Activated T-helper 1 cell treated with Interleukin-2 at 50 U/mL for 16 hours (primary cell): ENCODE results near the gene CSRNP3.
"Not testable (repeated sequence)": the region's sequence is repeated elsewhere in the genome, so short reads cannot be mapped to it uniquely, and the experiment has no call there.

ENCODE experiments used
- DNase-seq: peaks from one replicate; pipeline ENCODE4 v3.0.0-alpha.2; 2020; ENCODE audit warnings: low read depth

CSRNP3 gene

DNA sequence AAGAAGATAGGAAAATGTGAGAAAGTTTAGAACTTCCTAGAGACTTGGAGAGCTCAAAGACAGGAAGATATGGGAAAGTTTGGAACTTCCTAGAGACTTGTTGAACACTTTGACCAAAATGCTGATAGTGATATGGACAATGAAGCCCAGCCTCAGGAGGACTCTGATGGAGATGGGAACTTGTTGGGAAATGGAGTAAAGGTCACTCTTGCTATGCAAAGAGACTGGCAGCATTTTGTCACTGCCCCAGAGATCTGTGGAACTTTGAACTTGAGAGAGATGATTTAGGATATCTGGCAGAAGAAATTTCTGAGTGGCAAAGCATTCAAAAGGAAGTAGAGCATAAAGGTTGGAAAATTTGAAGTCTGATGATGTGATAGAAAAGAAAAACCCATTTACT is 121.5 kb downstream of the CSRNP3 start:
- DNase-seq = not testable (repeated sequence)

DNA sequence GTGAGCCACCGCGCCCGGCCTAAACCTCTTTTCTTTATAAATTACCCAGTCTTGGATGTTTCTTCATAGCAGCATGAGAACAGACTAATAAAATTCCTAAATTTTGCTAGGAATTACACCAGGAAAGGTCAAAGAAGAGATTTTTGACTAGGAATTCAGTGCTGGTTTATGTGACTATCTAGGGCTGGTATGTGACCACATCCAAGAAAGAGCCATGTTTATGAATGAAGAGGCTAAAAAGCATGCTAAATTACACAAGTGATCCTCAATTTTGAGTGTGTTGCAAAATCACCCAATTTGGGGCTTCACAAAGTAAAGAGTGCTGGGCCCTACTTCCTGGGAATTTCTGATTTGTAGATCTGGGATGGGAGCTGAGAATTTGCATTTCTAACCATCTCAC is 123.6 kb downstream of the CSRNP3 start:
- no peak for DNase-seq

DNA sequence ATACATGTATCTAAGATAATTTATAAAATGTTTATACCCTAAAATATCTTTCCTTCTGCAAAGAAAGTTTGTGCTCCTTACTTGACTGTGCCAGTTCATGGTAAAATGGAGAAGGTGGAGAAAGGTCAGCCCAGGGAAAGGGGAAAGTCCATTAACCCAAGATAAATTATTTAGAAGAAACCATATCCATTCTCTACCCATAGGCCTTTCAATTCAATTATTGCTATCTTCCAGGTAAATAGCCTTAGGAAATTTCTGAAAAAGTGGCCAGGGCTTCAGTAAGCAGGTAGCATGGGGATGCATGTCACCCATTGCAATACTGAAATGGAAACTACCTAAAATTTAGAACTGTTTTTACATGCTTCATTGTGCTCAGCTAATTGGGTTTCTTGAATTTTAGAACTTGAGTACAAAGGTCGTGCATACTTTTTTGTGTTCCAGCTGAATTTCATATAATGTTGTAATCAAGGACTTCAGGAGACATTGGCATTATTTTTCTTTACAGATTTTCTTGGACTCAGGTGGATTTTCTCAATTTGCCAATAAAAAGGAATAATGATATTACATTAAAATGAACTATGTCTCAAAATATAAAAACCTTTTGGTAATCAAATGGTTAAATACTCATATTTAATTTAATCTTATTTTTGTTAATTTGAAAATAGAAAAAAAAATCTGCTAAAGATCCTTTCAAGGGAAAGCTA is 124.9 kb downstream of the CSRNP3 start:
- no peak for DNase-seq

DNA sequence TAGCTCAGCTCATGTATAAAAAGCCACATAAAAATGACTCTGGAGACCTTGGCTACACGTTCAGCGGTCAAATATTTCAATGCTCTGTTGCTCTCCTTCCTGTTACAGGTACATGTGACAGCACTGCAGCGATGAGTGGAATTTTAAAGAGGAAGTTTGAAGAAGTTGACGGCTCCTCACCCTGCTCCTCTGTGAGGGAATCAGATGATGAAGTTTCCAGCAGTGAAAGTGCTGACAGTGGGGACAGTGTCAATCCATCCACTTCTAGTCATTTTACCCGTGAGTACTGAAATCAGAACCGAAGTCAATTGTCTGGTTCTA is 125.4 kb downstream of the CSRNP3 start:
- DNase-seq = no peak

GRCh38 chr2:165596788-165597187 is 127.3 kb downstream of the CSRNP3 start:
- DNase-seq = no peak

GRCh38 chr2:165601065-165601830 is 131.8 kb downstream of the CSRNP3 start:
- no peak for DNase-seq

- no peak for DNase-seq
Observed at GRCh38 chr2:165601928-165602521, 132.5 kb downstream of the CSRNP3 start.

- DNase-seq = no peak
Observed at GRCh38 chr2:165609672-165610071, 140.2 kb downstream of the CSRNP3 start.

DNA sequence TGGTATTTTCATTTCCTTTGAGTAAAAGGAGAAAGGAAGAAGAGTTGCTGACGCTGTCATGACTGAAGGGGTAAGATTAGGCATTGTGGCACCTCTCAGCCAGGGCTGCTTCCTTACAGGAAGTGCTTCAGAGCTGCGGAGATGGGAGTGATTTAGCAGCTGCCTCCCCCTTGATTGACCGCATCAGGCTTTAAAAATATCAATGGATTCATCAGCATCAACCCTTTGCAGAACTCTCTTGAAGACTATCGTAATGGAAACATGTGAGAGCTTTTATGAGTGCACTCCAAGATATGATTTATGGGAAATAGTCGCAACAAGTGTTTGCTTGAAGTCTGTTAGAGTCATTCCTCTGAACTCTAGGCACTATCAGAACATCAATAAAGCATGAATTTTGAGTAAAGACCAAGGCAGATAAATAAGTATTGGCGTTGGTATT is 141.1 kb downstream of the CSRNP3 start:
- DNase-seq = no peak

DNA sequence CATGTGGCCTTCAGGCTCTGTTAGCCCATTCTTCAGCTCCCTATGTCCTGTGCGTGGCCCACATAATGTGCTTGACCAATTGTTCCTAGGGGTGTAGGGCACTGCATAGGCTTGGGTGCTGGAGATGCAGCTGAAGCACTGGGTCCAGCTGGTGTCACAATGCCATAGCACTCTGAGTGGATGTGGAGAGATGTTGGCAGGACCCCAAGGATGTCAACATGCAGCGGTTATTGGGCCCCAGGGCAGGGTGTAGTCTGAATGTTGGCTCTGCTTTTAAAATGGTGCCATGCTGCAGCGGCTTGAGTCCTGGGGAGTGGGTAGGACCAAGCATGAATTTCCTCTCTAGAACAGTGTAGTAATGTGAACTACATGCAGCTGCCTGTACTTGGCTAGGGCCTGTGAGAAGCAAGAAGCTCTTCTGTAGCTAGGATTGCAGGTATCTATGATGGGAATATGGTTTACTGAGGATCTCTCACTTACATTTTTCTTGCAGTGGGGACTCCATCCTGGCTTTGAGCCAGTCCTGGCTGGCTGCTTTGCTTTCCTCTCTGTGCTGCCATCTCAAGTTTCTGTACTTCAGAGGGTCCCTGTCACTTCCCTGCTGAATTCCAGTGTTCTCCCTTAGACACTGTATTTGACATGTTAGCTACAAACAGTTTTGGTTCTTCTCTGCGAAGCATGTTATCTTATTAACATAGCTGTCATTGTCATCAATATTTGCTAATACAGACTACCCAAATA is 148.4 kb downstream of the CSRNP3 start:
- no peak for DNase-seq

GRCh38 chr2:165618806-165619205 is 149.3 kb downstream of the CSRNP3 start:
- no peak for DNase-seq

GRCh38 chr2:165621086-165621560 is 151.6 kb downstream of the CSRNP3 start:
- no peak for DNase-seq

DNA sequence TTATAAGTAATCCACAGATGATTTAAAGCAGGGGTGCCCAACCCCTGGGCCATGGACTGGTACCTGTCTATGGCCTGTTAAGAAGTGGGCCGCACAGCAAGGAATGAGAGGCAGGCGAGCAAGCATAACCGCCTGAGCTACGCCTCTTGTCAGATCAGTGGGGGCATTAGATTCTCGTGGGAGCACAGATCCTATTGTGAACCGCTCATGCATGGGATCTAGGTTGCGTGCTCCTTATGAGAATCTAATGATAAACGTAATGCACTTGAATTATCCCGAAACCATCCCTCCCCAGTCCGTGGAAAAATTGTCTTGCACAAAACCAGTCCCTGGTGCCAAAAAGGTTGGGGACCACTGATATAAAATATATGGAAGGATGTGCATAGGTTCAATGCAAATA is 153.7 kb downstream of the CSRNP3 start:
- DNase-seq = no peak

GRCh38 chr2:165623783-165624469 is 154.4 kb downstream of the CSRNP3 start:
- no peak for DNase-seq

DNA sequence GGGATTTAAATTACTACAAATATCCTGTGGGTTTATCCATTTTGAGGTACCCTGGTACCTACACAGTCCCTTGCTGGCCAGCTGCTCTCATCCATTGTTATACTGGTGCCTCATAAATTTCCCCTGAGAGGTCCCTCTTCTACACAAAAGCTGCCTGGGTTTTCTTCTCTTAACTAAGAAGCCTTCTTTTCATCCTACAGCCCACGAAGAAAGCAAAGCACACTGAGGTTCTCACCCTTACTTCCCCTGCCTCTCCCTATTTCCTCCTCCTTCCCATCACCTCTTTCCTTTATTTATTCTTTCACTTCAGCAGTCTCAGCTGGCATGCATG is 154.9 kb downstream of the CSRNP3 start:
- no peak for DNase-seq

- DNase-seq = no peak
Observed at GRCh38 chr2:165627470-165627869, 158.0 kb downstream of the CSRNP3 start.

DNA sequence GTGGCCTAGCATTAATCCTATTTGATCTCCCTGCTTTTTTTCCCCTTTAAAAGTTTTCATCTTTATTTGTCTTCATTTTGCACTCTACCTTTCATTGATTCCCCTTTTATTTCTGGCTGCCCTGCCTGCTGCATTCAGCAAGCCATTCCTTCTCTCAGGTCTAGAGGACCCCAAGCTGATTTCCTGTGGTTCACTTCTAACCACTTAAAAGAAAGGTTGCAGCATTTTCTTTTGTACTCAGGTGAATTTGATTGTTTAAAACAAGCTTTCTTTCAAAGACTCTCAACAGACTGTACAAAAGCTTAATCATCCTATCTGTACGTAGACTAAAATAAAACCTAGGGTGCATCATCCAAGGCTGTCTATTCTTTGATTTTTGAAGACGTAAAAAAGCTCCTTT is 160.3 kb downstream of the CSRNP3 start:
- DNase-seq = no peak

GRCh38 chr2:165630236-165630635 is 160.7 kb downstream of the CSRNP3 start:
- DNase-seq = no peak

- DNase-seq = no peak
Observed at GRCh38 chr2:165631089-165631488, 161.6 kb downstream of the CSRNP3 start.

- DNase-seq = no peak
Observed at GRCh38 chr2:165632594-165632993, 163.1 kb downstream of the CSRNP3 start.

DNA sequence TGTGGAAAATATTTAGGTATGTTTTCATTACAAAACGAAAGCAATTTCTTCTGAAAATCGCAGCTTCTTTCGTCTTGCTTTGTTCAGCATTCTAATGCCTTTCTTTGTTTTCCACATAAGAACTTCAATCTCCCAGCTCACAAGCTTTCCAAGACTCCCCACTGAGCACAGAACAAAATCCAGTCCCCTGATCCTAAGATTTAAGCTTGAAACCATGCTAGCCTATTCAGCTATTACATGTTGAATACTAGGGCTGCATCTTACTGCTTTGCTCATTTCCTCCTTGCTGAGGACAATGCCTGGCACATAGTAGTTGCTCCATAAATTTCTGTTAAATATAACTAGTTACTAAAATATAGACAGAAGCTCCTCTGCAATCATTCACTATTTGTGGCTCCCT is 163.9 kb downstream of the CSRNP3 start:
- no peak for DNase-seq

GRCh38 chr2:165634282-165634681 is 164.8 kb downstream of the CSRNP3 start:
- DNase-seq = no peak
